ENCODE measurements around the gene ARSG.

The ARSG gene

DNA sequence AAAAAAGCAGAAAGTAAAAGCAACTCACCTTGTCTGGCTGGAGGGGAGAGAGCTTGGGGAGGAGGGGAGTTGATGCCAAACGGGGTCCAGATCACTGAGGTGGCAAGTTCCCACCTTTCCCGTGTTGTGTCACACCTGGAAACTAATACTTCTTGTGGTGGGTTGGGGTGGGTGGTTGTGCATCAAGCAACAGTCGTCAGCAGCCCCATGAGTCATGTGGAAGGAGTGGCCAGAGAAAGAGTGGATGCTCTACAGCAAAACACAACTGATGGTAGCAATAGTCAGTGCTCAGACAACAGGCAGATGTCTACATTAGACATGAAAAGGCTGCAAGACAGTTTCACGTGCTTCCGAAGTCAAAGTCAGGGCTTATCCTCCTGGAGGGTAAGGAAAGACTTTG is 35.4 kb downstream of the ARSG start:
- Histone ChIP-seq H3K4me3 (ENCODE audit: insufficient read depth, low read length, poor library complexity, severe bottlenecking) (no peak overlapping the region), H3F3A (ENCODE audit: insufficient read depth) (no peaks in the 10 kb centered on the region), H3K27me3 (ENCODE audit: low read length) (no peaks in the 10 kb centered on the region), H3K4me2 (ENCODE audit: low read depth, low read length, poor library complexity, severe bottlenecking) (no peak overlapping the region), H2AFZ (ENCODE audit: low read depth, low read length, severe bottlenecking) (no peak overlapping the region), H3K9ac (ENCODE audit: low read length) (no peak overlapping the region), H3K36me3 (ENCODE audit: low read length) (no peaks in the 10 kb centered on the region), H4K20me1 (ENCODE audit: low read depth, low read length) (no peaks in the 10 kb centered on the region), H3K9me2 (replicated peaks; ENCODE audit: insufficient read depth, low read length) (no peaks in the 10 kb centered on the region), H3K9me3 (ENCODE audit: insufficient read depth, low read length) (no peaks in the 10 kb centered on the region), H3K27ac (ENCODE audit: low read depth, low read length) (no peak overlapping the region), H3K79me2 (ENCODE audit: insufficient read depth, low read length) (no peaks in the 10 kb centered on the region)
- TF ChIP-seq, protein P1, sequence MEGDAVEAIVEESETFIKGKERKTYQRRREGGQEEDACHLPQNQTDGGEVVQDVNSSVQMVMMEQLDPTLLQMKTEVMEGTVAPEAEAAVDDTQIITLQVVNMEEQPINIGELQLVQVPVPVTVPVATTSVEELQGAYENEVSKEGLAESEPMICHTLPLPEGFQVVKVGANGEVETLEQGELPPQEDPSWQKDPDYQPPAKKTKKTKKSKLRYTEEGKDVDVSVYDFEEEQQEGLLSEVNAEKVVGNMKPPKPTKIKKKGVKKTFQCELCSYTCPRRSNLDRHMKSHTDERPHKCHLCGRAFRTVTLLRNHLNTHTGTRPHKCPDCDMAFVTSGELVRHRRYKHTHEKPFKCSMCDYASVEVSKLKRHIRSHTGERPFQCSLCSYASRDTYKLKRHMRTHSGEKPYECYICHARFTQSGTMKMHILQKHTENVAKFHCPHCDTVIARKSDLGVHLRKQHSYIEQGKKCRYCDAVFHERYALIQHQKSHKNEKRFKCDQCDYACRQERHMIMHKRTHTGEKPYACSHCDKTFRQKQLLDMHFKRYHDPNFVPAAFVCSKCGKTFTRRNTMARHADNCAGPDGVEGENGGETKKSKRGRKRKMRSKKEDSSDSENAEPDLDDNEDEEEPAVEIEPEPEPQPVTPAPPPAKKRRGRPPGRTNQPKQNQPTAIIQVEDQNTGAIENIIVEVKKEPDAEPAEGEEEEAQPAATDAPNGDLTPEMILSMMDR (IDR thresholded peaks at IDR 0.05; ENCODE audit: insufficient read depth, low read length, poor library complexity, severe bottlenecking) = no peak
- no peak for TF ChIP-seq EZH2phosphoT487 (conservative IDR thresholded peaks at IDR 0.05; ENCODE audit: low read length)

DNA sequence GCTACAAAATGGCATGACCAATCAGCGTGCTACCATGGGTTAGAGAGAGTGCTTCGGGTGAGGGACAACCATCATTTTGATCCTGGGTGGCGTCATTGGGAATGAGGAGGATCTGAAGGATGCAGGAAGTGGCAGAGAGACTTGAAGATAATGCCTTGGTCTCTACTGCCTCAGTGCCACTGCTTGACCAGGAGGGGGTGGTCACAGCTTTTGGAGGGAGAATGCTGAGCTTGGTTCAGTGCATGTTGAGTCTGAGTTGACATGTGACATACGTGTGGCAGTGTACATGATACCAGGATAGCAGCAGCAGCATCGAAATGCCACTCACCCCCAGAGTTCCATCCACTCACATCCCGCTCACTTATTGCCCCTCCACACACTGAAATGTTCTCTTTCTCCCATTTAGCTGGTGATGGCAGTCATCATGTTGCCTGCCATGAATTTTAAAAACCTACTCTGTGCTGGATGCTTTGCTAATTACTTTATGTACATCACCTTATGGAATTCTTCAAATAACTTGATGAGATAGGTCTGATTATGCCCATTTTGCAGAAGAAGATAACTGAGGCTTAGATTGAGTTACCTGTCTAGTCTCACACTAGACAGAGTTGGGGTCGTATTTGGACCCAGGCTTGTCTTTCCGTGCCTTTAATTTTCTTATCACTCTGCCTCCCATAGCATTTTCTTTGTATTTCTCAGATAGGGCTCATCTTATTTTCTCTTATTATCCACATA is 36.7 kb downstream of the ARSG start:
- Histone ChIP-seq H2AFZ (ENCODE audit: low read depth, low read length, severe bottlenecking) (no peak overlapping the region), H3K36me3 (ENCODE audit: low read length) (no peaks in the 10 kb centered on the region), H3K27me3 (ENCODE audit: low read length) (no peaks in the 10 kb centered on the region), H3K4me3 (ENCODE audit: insufficient read depth, low read length, poor library complexity, severe bottlenecking) (no peak overlapping the region), H3F3A (ENCODE audit: insufficient read depth) (no peaks in the 10 kb centered on the region), H3K9ac (ENCODE audit: low read length) (no peak overlapping the region), H3K9me2 (replicated peaks; ENCODE audit: insufficient read depth, low read length) (no peaks in the 10 kb centered on the region), H3K27ac (ENCODE audit: low read depth, low read length) (no peak overlapping the region), H3K79me2 (ENCODE audit: insufficient read depth, low read length) (no peaks in the 10 kb centered on the region), H4K20me1 (ENCODE audit: low read depth, low read length) (no peaks in the 10 kb centered on the region), H3K4me2 (ENCODE audit: low read depth, low read length, poor library complexity, severe bottlenecking) (no peak overlapping the region), H3K9me3 (ENCODE audit: insufficient read depth, low read length) (no peaks in the 10 kb centered on the region)
- TF ChIP-seq EZH2phosphoT487 (conservative IDR thresholded peaks at IDR 0.05; ENCODE audit: low read length) = no peak
- TF ChIP-seq, protein P1 (IDR thresholded peaks at IDR 0.05; ENCODE audit: insufficient read depth, low read length, poor library complexity, severe bottlenecking) = no peak

DNA sequence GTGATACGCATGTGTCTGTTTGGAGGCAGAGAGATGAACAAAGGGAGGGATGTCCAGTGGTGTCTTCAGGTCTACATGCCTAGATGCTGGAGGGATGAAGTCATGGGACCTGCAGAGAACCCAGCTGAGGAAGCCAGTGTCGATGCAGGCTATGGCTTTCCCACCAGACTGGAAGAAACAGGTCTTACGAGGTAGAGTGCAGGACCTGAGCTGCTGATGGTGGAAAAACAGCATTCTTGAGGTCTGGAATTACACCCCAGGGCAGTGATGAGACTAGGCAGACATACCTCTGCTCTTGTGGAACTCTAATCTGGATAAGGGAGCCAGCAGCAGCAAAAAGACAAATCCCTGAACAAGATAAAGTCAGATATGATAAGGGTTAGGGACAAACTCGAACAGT is 37.4 kb downstream of the ARSG start:
- Histone ChIP-seq H3K9me2 (replicated peaks; ENCODE audit: insufficient read depth, low read length) (no peaks in the 10 kb centered on the region), H3K36me3 (ENCODE audit: low read length) (no peaks in the 10 kb centered on the region), H3K9me3 (ENCODE audit: insufficient read depth, low read length) (no peaks in the 10 kb centered on the region), H3K4me2 (ENCODE audit: low read depth, low read length, poor library complexity, severe bottlenecking) (no peak overlapping the region), H3K4me3 (ENCODE audit: insufficient read depth, low read length, poor library complexity, severe bottlenecking) (no peak overlapping the region), H2AFZ (ENCODE audit: low read depth, low read length, severe bottlenecking) (no peak overlapping the region), H3K9ac (ENCODE audit: low read length) (no peak overlapping the region), H3K27me3 (ENCODE audit: low read length) (no peaks in the 10 kb centered on the region), H3K27ac (ENCODE audit: low read depth, low read length) (no peak overlapping the region), H3K79me2 (ENCODE audit: insufficient read depth, low read length) (no peaks in the 10 kb centered on the region), H3F3A (ENCODE audit: insufficient read depth) (no peaks in the 10 kb centered on the region), H4K20me1 (ENCODE audit: low read depth, low read length) (no peaks in the 10 kb centered on the region)
- TF ChIP-seq, protein P1 (IDR thresholded peaks at IDR 0.05; ENCODE audit: insufficient read depth, low read length, poor library complexity, severe bottlenecking) = no peak
- TF ChIP-seq EZH2phosphoT487 (conservative IDR thresholded peaks at IDR 0.05; ENCODE audit: low read length) = no peak

All from SU-DHL-6 (cell line).